Heart right ventricle (tissue), 16 donors: ENCODE results near the gene LYAR. TPM values are rescaled to one million over a fixed set of nuclear protein-coding genes. Genes with fewer than 3 reads are reported as not detected.

Experiments
- ATAC-seq, 8 donors: fragments of 200-7000 bp; cut with Tn5 transposase; one replicate each; pipeline ENCODE4 v1.9.1; 2020; ENCODE audit warnings: mild to moderate bottlenecking in 8 of 8, moderate library complexity in 8 of 8, moderate number of reproducible peaks in 1 of 8
- DNase-seq, 2 donors: peaks; one replicate each; pipeline ENCODE4 v3.0.0-alpha.2; 2020
- H3K27ac ChIP-seq, 10 donors: fragments of 200-600 bp; sonication (generic) in 2 of 10; one replicate each; pipeline versions ENCODE4 v1.5.0 to v1.8.0; 2020 to 2022; ENCODE audit warnings: mild to moderate bottlenecking in 3 of 10
- H3K27me3 ChIP-seq, 7 donors: fragments of 200-600 bp; one replicate each; pipeline ENCODE4 v1.8.0; 2021 to 2022; ENCODE audit warnings: mild to moderate bottlenecking in 2 of 7
- H3K36me3 ChIP-seq, 9 donors: fragments of 200-600 bp; sonication (generic) in 1 of 9; one replicate each; pipeline versions ENCODE4 v1.5.0 to v1.8.0; 2020 to 2022; ENCODE audit warnings: mild to moderate bottlenecking in 2 of 9
- H3K4me1 ChIP-seq, 9 donors: fragments of 200-600 bp; sonication (generic) in 1 of 9; one replicate each; pipeline versions ENCODE4 v1.5.0 to v1.8.0; 2020 to 2022; ENCODE audit warnings: mild to moderate bottlenecking in 4 of 9
- H3K4me3 ChIP-seq, 10 donors: fragments of 200-600 bp; sonication (generic) in 2 of 10; one replicate each; pipeline versions ENCODE4 v1.5.0 to v1.8.0; 2020 to 2022; ENCODE audit warnings: mild to moderate bottlenecking in 7 of 10, moderate library complexity in 2 of 10
- H3K9me3 ChIP-seq, 11 donors: fragments of 200-600 bp in 10 of 11; sonication (generic) in 2 of 11; one replicate each; pipeline versions ENCODE4 v1.5.0 to v1.8.0; 2013 to 2022; ENCODE audit warnings: mild to moderate bottlenecking in 2 of 11, control low read depth in 1 of 11, moderate library complexity in 1 of 11
- CTCF ChIP-seq, 9 donors: fragments of 200-600 bp; sonication (generic) in 2 of 9; IDR thresholded peaks; one replicate each; pipeline versions ENCODE4 v1.5.0 to v1.8.0; 2021 to 2022; ENCODE audit warnings: antibody characterized with exemption in 9 of 9, mild to moderate bottlenecking in 5 of 9, moderate library complexity in 1 of 9
- WGBS, 2 donors: extraction: QIAGEN DNeasy Blood & Tissue Kit; methylation state at CpG; one replicate each; pipeline ENCODE4 v1.1.7; 2013; ENCODE audit warnings: inconsistent platforms in 1 of 2; 5-methylcytosine and 5-hydroxymethylcytosine counted together
- intact Hi-C, 10 donors: fragments of 100-400 bp; cut with DNase I; formaldehyde crosslinking; loops; one replicate each; pipeline versions ENCODE4 v1.11.1 to v1.14.2; 2022
- polyA plus RNA-seq, 2 donors: library from polyadenylated mRNA; stranded (reverse); fragments of 200-250 nt; gene quantifications; one replicate each; pipeline ENCODE4 v1.2.3, GENCODE V29; 2013
- total RNA-seq, 10 donors: library from RNA; stranded (reverse); fragmentation: NEBNext Ultra II Directional in 3 of 10; extraction: Animal tissue kit (Norgen Biotek cat#: 25700) in 3 of 10; gene quantifications; one replicate each; pipeline versions ENCODE4 v1.2.1 to v1.2.4, GENCODE V29; 2021 to 2023
- donor health status: Arrhythmogenic right ventricular cardiomyopathy.
- donor health status: ischemic (EF 13 %, LVEDD 7.1; RV severe dilation, severe dysfunction).
- donor health status: healthy with polysubstance abuse.
- donor health status: DM: no; HTN: yes; CAD: no.
- donor health status: DM: no; HTN: no; CAD: no.
- donor health status: ischemic (EF 25% LVEDD 6.9; RV normal size, moderate dysfunction).
- donor health status: ischemic (EF 25% LVEDD 5.7; RV mildly dilated, moderate dysfunction).
- donor health status: healthy.
- donor health status: DM: yes; HTN: yes; CAD: no.
- donor health status: Ischemic cardiomyopathy.
- donor health status: ischemic (EF 35%, LVEDD 5.7; RV mildly dilated, moderate dysfunction).
- donor health status: nonischemic (EF 11% LVEDD 7.7; RV severe dilation, severe dysfunction).
- donor health status: DM: yes; HTN: yes; CAD: no.
- donor health status: PGD.
- donor health status: ischemic (EF 29% LVEDD 5.4; RV normal size, mild dysfunction).
- donor health status: nonischemic (EF 23%, LVEDD 6.1; RV moderate dilation, normal function).

The LYAR gene
- total and polyA plus RNA-seq, 12 donors: 7.6 to 20.6 (median 12.6) TPM

- no peaks in the 10 kb centered on the region for H3K27me3 ChIP-seq
- TF ChIP-seq CTCF (IDR thresholded peaks at IDR 0.05): no peak
- intact Hi-C loops: no loop called here
- peak overlapping the region in 1 of 10 donors; percentile 27 for H3K27ac ChIP-seq
- no peak for DNase-seq
- WGBS, 2 donors: 86 to 90% methylated on average over 12 of the region's 12 CpGs
- H3K4me3 ChIP-seq: no peak overlapping the region
- H3K36me3 ChIP-seq: peaks cover 0 to 92% (median 29%) of the 10 kb centered on the region in 9 donors
- no peaks in the 10 kb centered on the region for H3K4me1 ChIP-seq
- H3K9me3 ChIP-seq: no peaks in the 10 kb centered on the region
- no peak for ATAC-seq
Observed at GRCh38 chr4:4315461-4316149, 25.7 kb upstream of the LYAR start.

GRCh38 chr4:4311193-4311592 is 21.2 kb upstream of the LYAR start:
- intact Hi-C loops: loop anchor here in 1 of 10 donors (5.0 kb wide), 1 partner anchor 44 kb away; no protein-coding TSS in a partner anchor
- DNase-seq (no peak), ATAC-seq (no peak)
- H3K4me1 ChIP-seq: no peaks in the 10 kb centered on the region
- TF ChIP-seq CTCF (IDR thresholded peaks at IDR 0.05): no peak
- no peaks in the 10 kb centered on the region for H3K9me3 ChIP-seq
- no peaks in the 10 kb centered on the region for H3K27me3 ChIP-seq
- H3K4me3 ChIP-seq: no peak overlapping the region
- peaks cover 0 to 77% (median 24%) of the 10 kb centered on the region in 9 donors for H3K36me3 ChIP-seq
- H3K27ac ChIP-seq: no peak overlapping the region
- WGBS, 2 donors: 89 to 92% methylated on average over 4 of the region's 4 CpGs

GRCh38 chr4:4308800-4309441 is 19.0 kb upstream of the LYAR start:
- H3K27ac ChIP-seq: peak overlapping the region in 5 of 10 donors; percentile 7 to 47 (median 38)
- H3K4me1 ChIP-seq: no peaks in the 10 kb centered on the region
- H3K9me3 ChIP-seq: no peaks in the 10 kb centered on the region
- WGBS, 2 donors: 87 to 93% methylated on average over 9 of the region's 9 CpGs
- ATAC-seq: peak in 5 of 8 donors; percentile 61 to 80 (median 68)
- H3K4me3 ChIP-seq: no peak overlapping the region
- H3K36me3 ChIP-seq: peaks cover 0 to 75% (median 15%) of the 10 kb centered on the region in 9 donors
- H3K27me3 ChIP-seq: no peaks in the 10 kb centered on the region
- intact Hi-C loops: no loop called here
- no peak for DNase-seq
- TF ChIP-seq CTCF (IDR thresholded peaks at IDR 0.05): no peak

- H3K4me3 ChIP-seq: no peak overlapping the region
- H3K36me3 ChIP-seq: peaks cover 0 to 78% (median 11%) of the 10 kb centered on the region in 9 donors
- WGBS, 2 donors: 91 to 96% methylated on average over 11 of the region's 11 CpGs
- H3K4me1 ChIP-seq: no peaks in the 10 kb centered on the region
- intact Hi-C loops: no loop called here
- no peak overlapping the region for H3K27ac ChIP-seq
- ATAC-seq (no peak), DNase-seq (no peak)
- no peaks in the 10 kb centered on the region for H3K27me3 ChIP-seq
- H3K9me3 ChIP-seq: no peaks in the 10 kb centered on the region
- no peak for TF ChIP-seq CTCF (IDR thresholded peaks at IDR 0.05)
Observed at GRCh38 chr4:4306920-4307319, 17.0 kb upstream of the LYAR start.
